ENCODE results near the gene PPT2. TPM values are rescaled to one million over a fixed set of nuclear protein-coding genes. Genes with fewer than 3 reads are reported as not detected.

Gene PPT2
- total and polyA plus RNA-seq, 2 of the 13 experiments (the other 11 are each of a cell fraction or from before 2014, with no cell fraction given) = 39.2 to 61.8 TPM

- TF ChIP-seq DNMT3B (CRISPR knock-in tag; conservative IDR thresholded peaks at IDR 0.05) = no peak
- no peak for TF ChIP-seq KAT2B (IDR thresholded peaks at IDR 0.05; ENCODE audit: borderline replicate concordance, low read depth, low read length)
- peak; percentile 83 for TF ChIP-seq SOX13 (IDR thresholded peaks at IDR 0.05)
- peak in 1 of 2 experiments; percentile 97; a peak in 2 of 4 replicates for TF ChIP-seq SOX13 (CRISPR knock-in tag; conservative IDR thresholded peaks at IDR 0.05 in 1 of 2, IDR thresholded peaks at IDR 0.05 in 1 of 2)
- TF ChIP-seq HDAC2 (CRISPR knock-in tag; IDR thresholded peaks at IDR 0.05) = peak; percentile 68; the same call in 1 of the 2 replicates
- 0 out of 2 replicates have a peak, but pooled peaks have one; percentile 5 for TF ChIP-seq ZNF614 (CRISPR knock-in tag; IDR thresholded peaks at IDR 0.05; ENCODE audit: borderline replicate concordance)
- TF ChIP-seq ZNF430 (CRISPR knock-in tag; IDR thresholded peaks at IDR 0.05) = no peak; the same call in 1 of the 2 replicates
- 0 out of 2 replicates have a peak, but pooled peaks have one; percentile 44 for TF ChIP-seq MIXL1 (CRISPR knock-in tag; IDR thresholded peaks at IDR 0.05)
- TF ChIP-seq SP140L (CRISPR knock-in tag; IDR thresholded peaks at IDR 0.05; ENCODE audit: borderline replicate concordance) = no peak; the same call in 1 of the 2 replicates
- TF ChIP-seq GLMP (CRISPR knock-in tag; IDR thresholded peaks at IDR 0.05; ENCODE audit: borderline replicate concordance) = no peak
- TF ChIP-seq KDM5A (IDR thresholded peaks at IDR 0.05; ENCODE audit: borderline replicate concordance, low read length) = no peak
- peak; percentile 89; the same call in 1 of the 2 replicates for TF ChIP-seq ZBTB39 (CRISPR knock-in tag; IDR thresholded peaks at IDR 0.05)
- TF ChIP-seq BHLHE40 (IDR thresholded peaks at IDR 0.05; ENCODE audit: low read length) = 0 out of 2 replicates have a peak, but pooled peaks have one; percentile 36
- peak; percentile 18; the same call in 1 of the 2 replicates for TF ChIP-seq ZBTB7B (CRISPR knock-in tag; IDR thresholded peaks at IDR 0.05)
- 0 out of 2 replicates have a peak, but pooled peaks have one; percentile 16 for TF ChIP-seq ZBTB34 (CRISPR knock-in tag; IDR thresholded peaks at IDR 0.05)
- TF ChIP-seq ZNF282 (IDR thresholded peaks at IDR 0.05; ENCODE audit: partially characterized antibody) = no peak
- 0 out of 2 replicates have a peak, but pooled peaks have one; percentile 38 for TF ChIP-seq PAWR (CRISPR knock-in tag; IDR thresholded peaks at IDR 0.05; ENCODE audit: borderline replicate concordance)
- no peak for TF ChIP-seq NFKBIZ (CRISPR knock-in tag; IDR thresholded peaks at IDR 0.05)
- no peak for TF ChIP-seq USF2 (IDR thresholded peaks at IDR 0.05; ENCODE audit: low read depth, low read length)
- no peak for TF ChIP-seq USF2 (CRISPR knock-in tag; IDR thresholded peaks at IDR 0.05; ENCODE audit: borderline replicate concordance)
- peak; percentile 64; the same call in 1 of the 2 replicates for TF ChIP-seq ZNF589 (CRISPR knock-in tag; conservative IDR thresholded peaks at IDR 0.05)
- peak; percentile 94 for TF ChIP-seq ZNF547 (CRISPR knock-in tag; IDR thresholded peaks at IDR 0.05)
Measured at GRCh38 chr6:32195902-32196681, 42.2 kb downstream of the PPT2 start (continued).
